HEK293T (cell line): ENCODE data around the gene COP1.

Source experiments
- ARNT ChIP-seq: fragments of 450-650 bp; IDR thresholded peaks from 2 replicates; pipeline ENCODE4 v1.6.1; 2017; ENCODE audit warnings: mild to moderate bottlenecking
- BHLHE40 ChIP-seq: fragments of 450-650 bp; IDR thresholded peaks from 2 replicates; pipeline ENCODE4 v1.6.1; 2016; ENCODE audit warnings: mild to moderate bottlenecking, moderate library complexity, borderline replicate concordance
- ELF4 ChIP-seq: fragments of 450-650 bp; IDR thresholded peaks from 2 replicates; pipeline ENCODE4 v1.6.1; 2017; ENCODE audit warnings: antibody characterized with exemption
- FOXK2 ChIP-seq: fragments of 450-650 bp; IDR thresholded peaks from 2 replicates; pipeline ENCODE4 v1.6.1; 2016; ENCODE audit warnings: mild to moderate bottlenecking
- FOXM1 ChIP-seq: fragments of 450-650 bp; IDR thresholded peaks from 2 replicates; pipeline ENCODE4 v1.6.1; 2017; ENCODE audit warnings: mild to moderate bottlenecking, borderline replicate concordance
- HDGF ChIP-seq: fragments of 450-650 bp; IDR thresholded peaks from 2 replicates; pipeline ENCODE4 v1.6.1; 2017; ENCODE audit warnings: antibody characterized with exemption, borderline replicate concordance
- NFRKB ChIP-seq: fragments of 450-650 bp; IDR thresholded peaks from 2 replicates; pipeline ENCODE4 v1.6.1; 2016; ENCODE audit warnings: mild to moderate bottlenecking, moderate library complexity
- SP1 ChIP-seq: fragments of 450-650 bp; IDR thresholded peaks from 2 replicates; pipeline ENCODE4 v1.6.1; 2017
- SUZ12 ChIP-seq: fragments of 450-650 bp; IDR thresholded peaks from 2 replicates; pipeline ENCODE4 v1.6.1; 2016; ENCODE audit warnings: mild to moderate bottlenecking
- TARDBP ChIP-seq: fragments of 450-650 bp; IDR thresholded peaks from 2 replicates; pipeline ENCODE4 v1.6.1; 2016

DNA sequence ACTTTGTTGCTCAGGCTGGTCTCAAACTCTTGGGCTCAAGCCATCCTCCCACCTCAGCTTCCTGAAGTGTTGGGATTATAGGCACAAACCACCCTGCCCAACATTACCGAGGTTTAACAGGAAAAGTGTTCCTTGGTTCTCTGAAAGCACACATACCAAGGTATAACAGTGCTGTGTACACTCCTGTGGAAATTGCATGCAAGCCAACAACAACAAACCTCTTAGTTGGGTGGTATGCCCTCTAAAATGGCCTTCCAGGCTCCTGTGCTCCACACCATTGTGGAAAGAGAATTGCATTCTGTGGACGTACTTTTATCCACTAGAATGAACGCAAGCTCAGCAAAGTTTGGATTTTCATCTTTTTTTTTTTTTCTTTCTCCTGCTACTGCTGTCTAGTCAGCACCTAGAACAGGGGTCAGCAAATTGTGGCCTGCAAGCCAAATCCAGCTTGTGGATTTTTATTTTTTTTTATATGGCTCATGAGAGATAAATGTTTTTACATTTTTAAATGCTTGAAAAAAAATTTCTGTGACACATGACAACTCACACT is 271.4 kb downstream of the COP1 start:
- TF ChIP-seq SP1 (no peak), NFRKB (no peak), BHLHE40 (no peak), ELF4 (no peak), ARNT (no peak), FOXM1 (no peak), TARDBP (no peak), HDGF (no peak), SUZ12 (no peak), FOXK2 (no peak)
